HUES64 (cell line): ENCODE data around the gene CHMP5.
"Not testable (repeated sequence)": the region's sequence is repeated elsewhere in the genome, so short reads cannot be mapped to it uniquely, and the experiment has no call there.

Experiments used
- H3K27ac ChIP-seq: 2 replicates; pipeline ENCODE4 v1.7.0; 2013; ENCODE audit warnings: low read depth, low read length, inconsistent platforms
- H3K27me3 ChIP-seq: 2 replicates; pipeline ENCODE4 v1.6.1; 2013; ENCODE audit warnings: mild to moderate bottlenecking, low read length; ENCODE audit not compliant: insufficient read depth
- H3K36me3 ChIP-seq: 2 replicates; pipeline ENCODE4 v1.6.1; 2013; ENCODE audit warnings: mild to moderate bottlenecking, low read length; ENCODE audit not compliant: insufficient read depth
- H3K4me1 ChIP-seq: 2 replicates; pipeline ENCODE4 v1.6.1; 2013; ENCODE audit warnings: mild to moderate bottlenecking, low read length, moderate library complexity; ENCODE audit not compliant: insufficient read depth
- H3K4me3 ChIP-seq: 2 replicates; pipeline ENCODE4 v1.5.1; 2013; ENCODE audit warnings: mild to moderate bottlenecking, low read length, moderate library complexity
- H3K9ac ChIP-seq: 2 replicates; pipeline ENCODE4 v1.6.1; 2013; ENCODE audit warnings: mild to moderate bottlenecking, low read depth, low read length
- H3K9me3 ChIP-seq: 2 replicates; pipeline ENCODE4 v1.6.1; 2013; ENCODE audit warnings: low read depth, low read length; ENCODE audit not compliant: insufficient read depth
- WGBS: fragments of 150-250, 120-280 bp; methylation state at CpG from one replicate; pipeline ENCODE4 v1.1.7; 2013; ENCODE audit warnings: missing lambda C conversion rate; 5-methylcytosine and 5-hydroxymethylcytosine counted together

Gene CHMP5

GRCh38 chr9:33297432-33297831 lies 32.6 kb downstream of the CHMP5 start:
- H3K4me1 ChIP-seq, result no peaks in the 10 kb centered on the region
- no peak overlapping the region for H3K4me3 ChIP-seq
- H3K27ac ChIP-seq, result no peak overlapping the region
- H3K36me3 ChIP-seq, result peaks cover 100% of the 10 kb centered on the region
- no peak overlapping the region for H3K9ac ChIP-seq
- no peaks in the 10 kb centered on the region for H3K9me3 ChIP-seq
- no peaks in the 10 kb centered on the region for H3K27me3 ChIP-seq
- WGBS, result 96% methylated on average over 1 of the region's 1 CpG

DNA sequence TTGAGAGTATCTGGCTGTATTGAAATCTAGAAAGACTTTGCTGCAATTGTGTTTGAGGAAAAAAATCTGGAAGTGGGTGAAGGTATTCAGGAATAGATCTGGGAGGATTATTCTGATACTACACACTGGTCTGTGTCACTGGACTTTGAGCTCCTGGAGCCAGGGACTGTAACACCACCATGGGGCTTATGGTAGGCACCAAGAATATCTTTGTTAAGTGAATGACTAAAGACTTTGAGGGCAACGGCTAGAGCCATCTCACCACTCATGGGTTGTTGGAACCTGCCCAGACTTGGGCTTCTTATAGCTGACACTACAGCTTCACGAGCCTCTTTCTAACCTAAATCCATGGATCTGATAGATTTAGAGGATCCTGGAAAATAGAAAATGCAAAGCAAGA lies 35.7 kb downstream of the CHMP5 start:
- Histone ChIP-seq H3K9ac (no peak overlapping the region), H3K36me3 (peaks cover 99% of the 10 kb centered on the region), H3K4me1 (no peaks in the 10 kb centered on the region), H3K4me3 (no peak overlapping the region), H3K27me3 (no peaks in the 10 kb centered on the region), H3K9me3 (no peaks in the 10 kb centered on the region), H3K27ac (no peak overlapping the region)
- 90% methylated on average over 2 of the region's 2 CpGs for WGBS

DNA sequence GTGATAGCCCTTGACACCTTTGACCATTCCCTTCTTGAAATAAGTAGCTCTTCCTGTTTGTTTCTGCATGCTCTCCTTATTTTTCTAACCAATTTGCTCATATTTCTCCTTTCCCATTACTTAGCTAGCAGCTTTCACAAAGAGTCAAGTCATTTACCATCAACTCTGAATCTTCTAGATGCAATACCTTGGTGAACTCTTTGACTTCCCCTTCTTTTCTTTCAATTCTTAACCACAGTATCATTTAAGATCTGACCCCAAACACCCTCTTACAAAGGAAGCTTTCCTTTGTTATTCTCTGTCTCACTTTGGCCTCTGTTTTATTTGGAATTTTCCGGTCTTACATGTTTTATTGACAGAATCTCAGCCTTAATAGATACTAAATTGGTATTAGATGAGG lies 39.5 kb downstream of the CHMP5 start:
- Histone ChIP-seq H3K27me3 (no peaks in the 10 kb centered on the region), H3K27ac (no peak overlapping the region), H3K36me3 (peaks cover 99% of the 10 kb centered on the region), H3K4me1 (no peaks in the 10 kb centered on the region), H3K9me3 (no peaks in the 10 kb centered on the region), H3K4me3 (no peak overlapping the region), H3K9ac (no peak overlapping the region)
- WGBS, result 86% methylated on average over 1 of the region's 1 CpG

GRCh38 chr9:33306037-33306436 lies 41.2 kb downstream of the CHMP5 start:
- Histone ChIP-seq H3K9me3 (no peaks in the 10 kb centered on the region), H3K36me3 (peaks cover 99% of the 10 kb centered on the region), H3K4me1 (no peaks in the 10 kb centered on the region), H3K4me3 (no peak overlapping the region), H3K27me3 (no peaks in the 10 kb centered on the region), H3K9ac (no peak overlapping the region), H3K27ac (no peak overlapping the region)
- WGBS, result 93% methylated on average over 3 of the region's 3 CpGs

GRCh38 chr9:33307067-33307466 lies 42.2 kb downstream of the CHMP5 start:
- Histone ChIP-seq H3K27me3 (no peaks in the 10 kb centered on the region), H3K27ac (no peak overlapping the region), H3K4me1 (no peaks in the 10 kb centered on the region), H3K36me3 (peaks cover 99% of the 10 kb centered on the region), H3K4me3 (no peak overlapping the region), H3K9ac (no peak overlapping the region), H3K9me3 (no peaks in the 10 kb centered on the region)
- WGBS, result 75% methylated on average over 1 of the region's 1 CpG

- no peaks in the 10 kb centered on the region for H3K9me3 ChIP-seq
- no peak overlapping the region for H3K9ac ChIP-seq
- no peak overlapping the region for H3K27ac ChIP-seq
- no CpG with 5 or more reads among the region's 1 CpG for WGBS
- H3K36me3 ChIP-seq, result peaks cover 100% of the 10 kb centered on the region
- no peak overlapping the region for H3K4me3 ChIP-seq
- H3K27me3 ChIP-seq, result no peaks in the 10 kb centered on the region
- H3K4me1 ChIP-seq, result no peaks in the 10 kb centered on the region
These were observed 45.1 kb downstream of the CHMP5 start for GRCh38 chr9:33309903-33310302.

DNA sequence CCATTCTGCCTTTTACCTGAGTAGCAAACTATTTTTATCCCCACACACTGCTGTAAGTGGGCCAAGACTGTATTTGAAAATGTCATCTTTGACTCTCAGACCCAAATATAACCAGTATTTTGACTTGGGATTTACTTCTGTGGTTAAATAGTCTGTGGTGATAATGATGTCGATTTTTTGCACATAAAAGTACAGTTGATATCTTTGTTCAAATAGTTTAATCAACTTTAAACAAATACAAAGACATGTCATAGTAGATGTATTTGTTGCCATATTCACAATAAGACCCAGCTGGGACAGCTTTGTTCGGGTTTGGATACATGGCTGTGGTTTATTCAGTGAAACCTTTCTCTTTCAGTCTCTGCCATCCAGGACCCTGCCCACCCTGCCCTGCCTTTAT lies 45.9 kb downstream of the CHMP5 start:
- Histone ChIP-seq H3K36me3 (peaks cover 100% of the 10 kb centered on the region), H3K4me3 (no peak overlapping the region), H3K27ac (no peak overlapping the region), H3K27me3 (no peaks in the 10 kb centered on the region), H3K9me3 (no peaks in the 10 kb centered on the region), H3K4me1 (no peaks in the 10 kb centered on the region), H3K9ac (no peak overlapping the region)
- 92% methylated on average over 1 of the region's 2 CpGs for WGBS

GRCh38 chr9:33311953-33312352 lies 47.1 kb downstream of the CHMP5 start:
- H3K4me3 ChIP-seq, result no peak overlapping the region
- H3K27ac ChIP-seq, result no peak overlapping the region
- H3K4me1 ChIP-seq, result no peaks in the 10 kb centered on the region
- H3K9me3 ChIP-seq, result no peaks in the 10 kb centered on the region
- no peak overlapping the region for H3K9ac ChIP-seq
- 92% methylated on average over 2 of the region's 2 CpGs for WGBS
- H3K36me3 ChIP-seq, result peaks cover 100% of the 10 kb centered on the region
- no peaks in the 10 kb centered on the region for H3K27me3 ChIP-seq

DNA sequence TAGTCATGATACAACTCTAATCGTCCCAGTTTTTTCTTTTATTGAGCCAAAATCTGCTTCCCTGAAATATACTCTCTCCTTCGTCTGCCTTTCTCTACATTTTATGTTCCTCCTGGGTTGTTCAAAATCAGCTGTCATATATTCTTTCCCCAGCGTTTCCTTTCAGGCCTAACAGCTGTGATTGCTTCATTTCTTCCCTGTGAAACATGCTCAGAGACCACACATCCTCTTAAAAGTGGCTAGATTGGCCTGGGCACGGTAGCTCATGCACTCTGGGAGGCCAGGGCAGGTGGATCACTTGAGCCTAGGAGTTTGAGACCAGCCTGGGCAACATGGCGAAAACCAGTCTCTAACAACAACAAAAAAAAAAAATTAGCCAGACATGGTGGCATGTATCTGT lies 50.5 kb downstream of the CHMP5 start:
- no peaks in the 10 kb centered on the region for H3K9me3 ChIP-seq
- H3K27me3 ChIP-seq, result no peaks in the 10 kb centered on the region
- H3K4me1 ChIP-seq, result no peaks in the 10 kb centered on the region
- no peak overlapping the region for H3K4me3 ChIP-seq
- no peak overlapping the region for H3K9ac ChIP-seq
- H3K36me3 ChIP-seq, result peaks cover 92% of the 10 kb centered on the region
- no peak overlapping the region for H3K27ac ChIP-seq
- WGBS, result 95% methylated on average over 5 of the region's 5 CpGs

DNA sequence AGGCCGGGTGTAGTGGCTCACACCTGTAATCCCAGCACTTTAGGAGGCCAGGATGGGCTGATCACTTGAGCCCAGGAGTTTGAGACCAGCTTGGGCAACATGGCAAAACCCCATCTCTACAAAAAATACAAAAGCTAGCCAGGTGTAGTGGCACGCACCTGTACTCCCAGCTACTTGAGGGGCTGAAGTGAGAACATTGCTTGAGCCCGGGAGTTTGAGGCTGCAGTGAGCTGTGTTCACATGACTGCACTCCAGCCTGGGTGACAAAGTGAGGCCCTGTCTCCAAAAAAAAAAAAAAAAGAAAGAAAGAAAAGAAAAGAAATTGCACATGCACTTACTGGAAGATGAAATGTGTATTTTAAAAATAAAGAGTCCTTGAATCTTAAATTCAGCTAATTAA lies 52.3 kb downstream of the CHMP5 start:
- H3K27me3 ChIP-seq, H3K4me3 ChIP-seq, H3K27ac ChIP-seq, H3K9ac ChIP-seq, H3K4me1 ChIP-seq, H3K9me3 ChIP-seq: not testable (repeated sequence)
- peaks cover 91% of the 10 kb centered on the region for H3K36me3 ChIP-seq
- 96% methylated on average over 3 of the region's 3 CpGs for WGBS

DNA sequence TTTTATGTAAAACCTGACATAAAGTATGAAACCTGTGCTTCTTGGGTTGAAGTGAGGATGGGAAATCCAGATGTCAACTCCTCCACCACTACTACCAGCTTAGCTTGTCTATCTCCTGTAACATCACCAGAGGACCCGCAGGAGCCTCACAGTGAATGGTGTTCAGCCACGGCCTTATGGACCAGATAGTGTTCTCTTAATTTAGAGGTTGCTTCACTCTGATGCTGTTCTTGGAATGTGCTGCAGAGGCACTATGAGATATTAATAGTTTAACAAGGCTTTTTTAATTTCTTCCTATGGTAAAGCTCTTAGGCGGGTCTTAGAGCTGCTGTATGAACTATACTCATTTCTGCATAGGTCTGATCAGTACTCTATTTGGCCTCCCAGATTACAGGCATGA lies 53.4 kb downstream of the CHMP5 start:
- H3K4me1 ChIP-seq, result no peaks in the 10 kb centered on the region
- H3K36me3 ChIP-seq, result peaks cover 91% of the 10 kb centered on the region
- no peak overlapping the region for H3K4me3 ChIP-seq
- no peaks in the 10 kb centered on the region for H3K27me3 ChIP-seq
- H3K9ac ChIP-seq, result no peak overlapping the region
- H3K27ac ChIP-seq, result no peak overlapping the region
- no peaks in the 10 kb centered on the region for H3K9me3 ChIP-seq
- WGBS, result 100% methylated on average over 3 of the region's 3 CpGs

DNA sequence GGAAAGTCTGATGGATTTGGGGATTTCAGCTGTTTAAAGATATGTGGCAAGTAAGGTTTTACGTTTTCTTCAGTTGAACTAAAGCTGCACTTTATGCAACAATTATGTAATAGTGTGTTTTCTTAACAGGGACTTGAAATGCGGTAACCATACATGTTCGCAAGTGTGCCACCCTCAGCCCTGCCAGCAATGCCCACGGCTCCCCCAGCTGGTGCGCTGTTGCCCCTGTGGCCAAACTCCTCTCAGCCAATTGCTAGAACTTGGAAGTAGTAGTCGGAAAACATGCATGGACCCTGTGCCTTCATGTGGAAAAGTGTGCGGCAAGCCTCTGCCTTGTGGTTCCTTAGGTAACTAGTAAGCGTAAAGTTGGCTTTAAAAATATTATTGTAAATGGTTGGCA lies 53.9 kb downstream of the CHMP5 start:
- H3K36me3 ChIP-seq, result peaks cover 88% of the 10 kb centered on the region
- H3K4me1 ChIP-seq, result no peaks in the 10 kb centered on the region
- no peak overlapping the region for H3K27ac ChIP-seq
- no peak overlapping the region for H3K4me3 ChIP-seq
- no peak overlapping the region for H3K9ac ChIP-seq
- H3K9me3 ChIP-seq, result no peaks in the 10 kb centered on the region
- WGBS, result 97% methylated on average over 8 of the region's 8 CpGs
- no peaks in the 10 kb centered on the region for H3K27me3 ChIP-seq
